HepG2 (cell line): ENCODE results near the gene TBRG1. TPM values are rescaled to one million over a fixed set of nuclear protein-coding genes. Genes with fewer than 3 reads are reported as not detected.
A peak's percentile ranks its signal among the peaks of the same experiment; 100 is the strongest.

Source experiments
- CCDC6 ChIP-seq: sonication (generic); formaldehyde crosslinking; IDR thresholded peaks from 2 replicates; pipeline ENCODE4 v1.8.1; 2022; ENCODE audit warnings: mild to moderate bottlenecking, missing genetic modification reagents, moderate library complexity
- CHCHD3 ChIP-seq: sonication (generic); formaldehyde crosslinking; IDR thresholded peaks from 2 replicates; pipeline ENCODE4 v1.8.0; 2022; ENCODE audit warnings: mild to moderate bottlenecking, missing genetic modification reagents, moderate library complexity
- HNRNPL ChIP-seq: fragments of 200-400 bp; formaldehyde crosslinking; IDR thresholded peaks from 2 replicates; pipeline ENCODE4 v1.6.1; 2017; ENCODE audit warnings: mild to moderate bottlenecking, low read depth, low read length
- HOXA7 ChIP-seq: sonication (generic); formaldehyde crosslinking; IDR thresholded peaks from 2 replicates; pipeline ENCODE4 v1.8.1; 2022; ENCODE audit warnings: mild to moderate bottlenecking, missing genetic modification reagents, moderate library complexity
- IRX3 ChIP-seq: sonication (generic); formaldehyde crosslinking; IDR thresholded peaks from 2 replicates; pipeline ENCODE4 v1.8.1; 2023; ENCODE audit warnings: mild to moderate bottlenecking, low read depth, missing genetic modification reagents, borderline replicate concordance
- KAT2B ChIP-seq: fragments of 150-350 bp; IDR thresholded peaks from 2 replicates; pipeline ENCODE4 v1.6.1; 2014; ENCODE audit warnings: low read depth, low read length, borderline replicate concordance
- MAF1 ChIP-seq: sonication (generic); formaldehyde crosslinking; IDR thresholded peaks from 2 replicates; pipeline ENCODE4 v1.5.0; 2020; ENCODE audit warnings: missing genetic modification reagents, borderline replicate concordance
- MED8 ChIP-seq: sonication (generic); formaldehyde crosslinking; IDR thresholded peaks from 2 replicates; pipeline ENCODE4 v1.8.1; 2023; ENCODE audit warnings: mild to moderate bottlenecking, missing genetic modification reagents; ENCODE audit not compliant: insufficient replicate concordance
- MTF2 ChIP-seq: sonication (generic); formaldehyde crosslinking; IDR thresholded peaks from 2 replicates; pipeline ENCODE4 v1.5.0; 2020; ENCODE audit warnings: missing genetic modification reagents, borderline replicate concordance
- RERE ChIP-seq: IDR thresholded peaks from 2 replicates; pipeline ENCODE4 v1.6.1; 2016; ENCODE audit warnings: low read depth, missing genetic modification reagents, missing compliant biosample characterization
- SAP130 ChIP-seq: IDR thresholded peaks from 2 replicates; pipeline ENCODE4 v1.6.1; 2016; ENCODE audit warnings: low read depth
- SOX6 ChIP-seq, 2 experiments: fragments of 450-650 bp in 1 of 2; sonication (generic) in 1 of 2; formaldehyde crosslinking in 1 of 2; IDR thresholded peaks; 2 replicates each; pipeline versions ENCODE4 v1.4.0 to v1.6.1; 2017 to 2020; ENCODE audit warnings: antibody characterized with exemption in 1 of 2, mild to moderate bottlenecking in 1 of 2, missing genetic modification reagents in 1 of 2
- TFAP4 ChIP-seq: sonication (generic); IDR thresholded peaks from 2 replicates; pipeline ENCODE4 v1.6.1; 2016; ENCODE audit warnings: low read depth, borderline replicate concordance
- ZNF121 ChIP-seq: sonication (generic); formaldehyde crosslinking; IDR thresholded peaks from 2 replicates; pipeline ENCODE4 v1.5.0; 2020; ENCODE audit warnings: mild to moderate bottlenecking, missing genetic modification reagents
- ZNF282 ChIP-seq: fragments of 450-650 bp; IDR thresholded peaks from 2 replicates; pipeline ENCODE4 v1.6.1; 2018; ENCODE audit not compliant: partially characterized antibody
- ZNF567 ChIP-seq: sonication (generic); formaldehyde crosslinking; IDR thresholded peaks from 2 replicates; pipeline ENCODE4 v1.8.1; 2023; ENCODE audit warnings: mild to moderate bottlenecking, missing genetic modification reagents, borderline replicate concordance
- ZNF83 ChIP-seq: sonication (generic); formaldehyde crosslinking; IDR thresholded peaks from 2 replicates; pipeline ENCODE4 v1.4.0; 2020; ENCODE audit warnings: missing genetic modification reagents, mild to moderate bottlenecking, borderline replicate concordance
- polyA plus RNA-seq, 8 experiments: library from polyadenylated mRNA; depleted of rRNA in 3 of 8; stranded (reverse) in 7 of 8; unstranded in 1 of 8; fragments of >200 nt; fragmentation: Illumina TruSeq in 4 of 8; extraction: Trizol in 4 of 8; gene quantifications; 2 replicates each; pipeline versions ENCODE4 v1.2.1 to v1.2.3, GENCODE V29; 2011 to 2016; ENCODE audit warnings: low read depth in 4 of 8, missing spikeins in 1 of 8, mixed read lengths in 1 of 8; ENCODE audit not compliant: insufficient read depth in 1 of 8
- total RNA-seq, 5 experiments: library from RNA; depleted of rRNA; stranded (reverse); fragments of >200 nt; fragmentation: Illumina TruSeq; extraction: Trizol; gene quantifications; 2 replicates each; pipeline ENCODE4 v1.2.3, GENCODE V29; 2016; ENCODE audit warnings: low read depth in 1 of 5
- TF ChIP-seq, protein P1 (sequence below): IDR thresholded peaks from 2 replicates; pipeline ENCODE4 v1.6.1; 2016
- TF ChIP-seq, protein P2 (sequence below): sonication (generic); formaldehyde crosslinking; IDR thresholded peaks from 2 replicates; pipeline ENCODE4 v1.4.0; 2020; ENCODE audit warnings: missing genetic modification reagents; ENCODE audit errors: not compliant biosample characterization

Gene TBRG1
- total and polyA plus RNA-seq, 2 of the 13 experiments (the other 11 are each of a cell fraction or from before 2014, with no cell fraction given) = 21.7 to 25.6 TPM

GRCh38 chr11:124622531-124623451 is at the start of gene TBRG1 (continued):
- TF ChIP-seq TFAP4 (peak; percentile 78; the same call in 1 of the 2 replicates), SAP130 (CRISPR knock-in tag) (peak; percentile 99), IRX3 (CRISPR knock-in tag) (peak; percentile 33; the same call in 1 of the 2 replicates), HOXA7 (CRISPR knock-in tag) (no peak), RERE (no peak), MAF1 (no peak), MTF2 (CRISPR knock-in tag) (no peak), CCDC6 (no peak; the same call in 1 of the 2 replicates), ZNF83 (no peak; the same call in 1 of the 2 replicates), ZNF282 (no peak), SOX6 (IDR thresholded peaks at IDR 0.05) (no peak), SOX6 (CRISPR knock-in tag; IDR thresholded peaks at IDR 0.05) (peak; percentile 73), ZNF567 (CRISPR knock-in tag) (no peak), ZNF121 (no peak), CHCHD3 (no peak), MED8 (CRISPR knock-in tag) (peak; percentile 56), HNRNPL (peak; percentile 72; the same call in 1 of the 2 replicates), KAT2B (no peak)
- TF ChIP-seq, protein P1, sequence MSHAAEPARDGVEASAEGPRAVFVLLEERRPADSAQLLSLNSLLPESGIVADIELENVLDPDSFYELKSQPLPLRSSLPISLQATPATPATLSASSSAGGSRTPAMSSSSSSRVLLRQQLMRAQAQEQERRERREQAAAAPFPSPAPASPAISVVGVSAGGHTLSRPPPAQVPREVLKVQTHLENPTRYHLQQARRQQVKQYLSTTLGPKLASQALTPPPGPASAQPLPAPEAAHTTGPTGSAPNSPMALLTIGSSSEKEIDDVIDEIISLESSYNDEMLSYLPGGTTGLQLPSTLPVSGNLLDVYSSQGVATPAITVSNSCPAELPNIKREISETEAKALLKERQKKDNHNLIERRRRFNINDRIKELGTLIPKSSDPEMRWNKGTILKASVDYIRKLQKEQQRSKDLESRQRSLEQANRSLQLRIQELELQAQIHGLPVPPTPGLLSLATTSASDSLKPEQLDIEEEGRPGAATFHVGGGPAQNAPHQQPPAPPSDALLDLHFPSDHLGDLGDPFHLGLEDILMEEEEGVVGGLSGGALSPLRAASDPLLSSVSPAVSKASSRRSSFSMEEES (CRISPR knock-in tag) = no peak
- TF ChIP-seq, protein P2, sequence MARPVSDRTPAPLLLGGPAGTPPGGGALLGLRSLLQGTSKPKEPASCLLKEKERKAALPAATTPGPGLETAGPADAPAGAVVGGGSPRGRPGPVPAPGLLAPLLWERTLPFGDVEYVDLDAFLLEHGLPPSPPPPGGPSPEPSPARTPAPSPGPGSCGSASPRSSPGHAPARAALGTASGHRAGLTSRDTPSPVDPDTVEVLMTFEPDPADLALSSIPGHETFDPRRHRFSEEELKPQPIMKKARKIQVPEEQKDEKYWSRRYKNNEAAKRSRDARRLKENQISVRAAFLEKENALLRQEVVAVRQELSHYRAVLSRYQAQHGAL = no peak
